ENCODE measurements around the gene ATAD3A.

Gene ATAD3A

DNA sequence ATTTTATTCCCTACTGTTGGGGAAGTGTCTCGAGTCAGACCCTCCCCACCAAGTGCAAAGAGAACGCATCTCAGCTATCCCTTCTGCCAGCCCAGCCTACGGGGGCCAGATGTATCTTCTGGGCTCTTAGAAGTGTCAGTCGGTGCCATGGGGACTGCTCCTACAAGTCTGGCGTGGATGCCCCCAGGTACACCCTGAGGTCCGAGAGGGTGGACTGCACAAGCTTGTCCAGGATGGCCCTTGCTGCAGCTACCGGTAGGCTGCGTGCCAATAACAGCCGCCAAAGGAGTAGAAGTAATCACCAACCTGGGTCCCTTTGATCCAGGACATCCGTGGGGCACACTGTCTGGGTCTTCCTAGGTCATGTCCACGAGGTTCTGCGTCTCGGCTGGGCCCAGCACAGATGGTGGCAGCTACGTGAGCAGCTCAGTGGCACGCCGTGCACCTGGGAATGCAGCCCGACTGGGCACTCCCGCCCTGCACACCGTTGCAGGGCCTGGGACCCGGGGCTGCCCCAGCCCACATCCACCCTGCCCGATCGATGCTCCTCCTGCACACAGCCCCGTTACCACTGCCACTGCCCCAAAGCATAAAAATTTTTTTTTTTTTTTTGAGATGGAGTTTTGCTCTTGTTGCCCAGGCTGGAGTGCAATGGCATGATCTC is 71.5 kb downstream of the ATAD3A start:
- DNase-seq (ENCODE audit: low spot score), result no peak

Measured in ecto neural progenitor cell (in vitro differentiated cells).